ENCODE measurements around the gene TAF1C. TPM values are rescaled to one million over a fixed set of nuclear protein-coding genes. Genes with fewer than 3 reads are reported as not detected.
A peak's percentile ranks its signal among the peaks of the same experiment; 100 is the strongest.

The TAF1C gene
- total RNA-seq, 1 experiment from 2014 or later = 39.8 TPM

- DNase-seq (ENCODE audit: low spot score) = no peak
Observed at GRCh38 chr16:84161037-84161436, 25.8 kb downstream of the TAF1C start.

- no peak for DNase-seq (ENCODE audit: low spot score)
Observed at GRCh38 chr16:84159800-84160199, 27.1 kb downstream of the TAF1C start.

GRCh38 chr16:84159007-84159406 is 27.9 kb downstream of the TAF1C start:
- no peak for DNase-seq (ENCODE audit: low spot score)

GRCh38 chr16:84156342-84156784 is 30.5 kb downstream of the TAF1C start:
- DNase-seq (ENCODE audit: low spot score) = peak; percentile 38

- DNase-seq (ENCODE audit: low spot score) = no peak
Observed at GRCh38 chr16:84155771-84156170, 31.1 kb downstream of the TAF1C start.

- DNase-seq (ENCODE audit: low spot score) = no peak
Observed at GRCh38 chr16:84155226-84155625, 31.6 kb downstream of the TAF1C start.

GRCh38 chr16:84153660-84154214 is 33.1 kb downstream of the TAF1C start:
- DNase-seq (ENCODE audit: low spot score) = no peak

- DNase-seq (ENCODE audit: low spot score) = no peak
Observed at GRCh38 chr16:84150926-84151325, 35.9 kb downstream of the TAF1C start.

- peak; percentile 89 for DNase-seq (ENCODE audit: low spot score)
Observed at GRCh38 chr16:84144859-84145639, 41.8 kb downstream of the TAF1C start, which contains the start of the genes DNAAF1 and HSDL1. TSS of gene DNAAF1 (plus strand) at chr16:84145308. CDS start at chr16:84145441, 133 bp downstream. TSS of gene HSDL1 (minus strand) at chr16:84145177. CDS start at chr16:84131321, 13,856 bp downstream.

GRCh38 chr16:84144209-84144858 is 42.5 kb downstream of the TAF1C start:
- DNase-seq (ENCODE audit: low spot score) = peak; percentile 16

- no peak for DNase-seq (ENCODE audit: low spot score)
Observed at GRCh38 chr16:84143784-84144199, 43.1 kb downstream of the TAF1C start.

GRCh38 chr16:84143081-84143480 is 43.8 kb downstream of the TAF1C start:
- DNase-seq (ENCODE audit: low spot score) = no peak

- DNase-seq (ENCODE audit: low spot score) = no peak
Observed at GRCh38 chr16:84141143-84141670, 45.6 kb downstream of the TAF1C start.

GRCh38 chr16:84139628-84140258 is 47.1 kb downstream of the TAF1C start:
- DNase-seq (ENCODE audit: low spot score) = no peak

GRCh38 chr16:84138824-84139627 is 47.8 kb downstream of the TAF1C start:
- DNase-seq (ENCODE audit: low spot score) = peak; percentile 13

- DNase-seq (ENCODE audit: low spot score) = no peak
Observed at GRCh38 chr16:84138500-84138823, 48.4 kb downstream of the TAF1C start.

- no peak for DNase-seq (ENCODE audit: low spot score)
Observed at GRCh38 chr16:84137769-84138357, 49.0 kb downstream of the TAF1C start.

GRCh38 chr16:84137287-84137686 is 49.6 kb downstream of the TAF1C start:
- no peak for DNase-seq (ENCODE audit: low spot score)

GRCh38 chr16:84136331-84137125 is 50.3 kb downstream of the TAF1C start:
- no peak for DNase-seq (ENCODE audit: low spot score)

Measured in HT-29 (cell line).